HepG2 (cell line): ENCODE measurements around the gene POLH. TPM values are rescaled to one million over a fixed set of nuclear protein-coding genes. Genes with fewer than 3 reads are reported as not detected.

Source experiments
- EP300 ChIP-seq, 3 experiments: sonication (generic) in 1 of 3; formaldehyde crosslinking in 1 of 3; IDR thresholded peaks; 2 replicates each; pipeline versions ENCODE4 v1.5.1 to v1.6.1; 2011 to 2020; ENCODE audit warnings: low read depth in 2 of 3, low read length in 2 of 3, borderline replicate concordance in 1 of 3, improper control_type of control experiment in 1 of 3, mild to moderate bottlenecking in 1 of 3, missing genetic modification reagents in 1 of 3, moderate library complexity in 1 of 3
- HMGA1 ChIP-seq: sonication (generic); formaldehyde crosslinking; conservative IDR thresholded peaks from 2 replicates; pipeline ENCODE4 v1.4.0; 2020; ENCODE audit warnings: missing genetic modification reagents
- SIX1 ChIP-seq: sonication (generic); formaldehyde crosslinking; IDR thresholded peaks from 2 replicates; pipeline ENCODE4 v1.4.0; 2020; ENCODE audit warnings: missing genetic modification reagents, borderline replicate concordance
- ZFP41 ChIP-seq: sonication (generic); formaldehyde crosslinking; IDR thresholded peaks from 2 replicates; pipeline ENCODE4 v1.4.0; 2020; ENCODE audit warnings: mild to moderate bottlenecking, missing genetic modification reagents, borderline replicate concordance
- ZKSCAN1 ChIP-seq: fragments of 150-350 bp; IDR thresholded peaks from 2 replicates; pipeline ENCODE4 v1.6.1; 2014; ENCODE audit warnings: low read length
- polyA plus RNA-seq, 8 experiments: library from polyadenylated mRNA; depleted of rRNA in 3 of 8; stranded (reverse) in 7 of 8; unstranded in 1 of 8; fragments of >200 nt; fragmentation: Illumina TruSeq in 4 of 8; extraction: Trizol in 4 of 8; gene quantifications; 2 replicates each; pipeline versions ENCODE4 v1.2.1 to v1.2.3, GENCODE V29; 2011 to 2016; ENCODE audit warnings: low read depth in 4 of 8, missing spikeins in 1 of 8, mixed read lengths in 1 of 8; ENCODE audit not compliant: insufficient read depth in 1 of 8
- total RNA-seq, 5 experiments: library from RNA; depleted of rRNA; stranded (reverse); fragments of >200 nt; fragmentation: Illumina TruSeq; extraction: Trizol; gene quantifications; 2 replicates each; pipeline ENCODE4 v1.2.3, GENCODE V29; 2016; ENCODE audit warnings: low read depth in 1 of 5
- TF ChIP-seq, protein P1 (sequence below), 2 experiments: fragments of 450-650 bp in 1 of 2; sonication (generic) in 1 of 2; formaldehyde crosslinking in 1 of 2; IDR thresholded peaks; 2 replicates each; pipeline versions ENCODE4 v1.6.1 to v1.8.0; 2016 to 2022; ENCODE audit warnings: antibody characterized with exemption in 1 of 2, mild to moderate bottlenecking in 1 of 2, missing genetic modification reagents in 1 of 2

POLH gene
- total and polyA plus RNA-seq, 2 of the 13 experiments (the other 11 are each of a cell fraction or from before 2014, with no cell fraction given) = 11.6 to 25.0 TPM

DNA sequence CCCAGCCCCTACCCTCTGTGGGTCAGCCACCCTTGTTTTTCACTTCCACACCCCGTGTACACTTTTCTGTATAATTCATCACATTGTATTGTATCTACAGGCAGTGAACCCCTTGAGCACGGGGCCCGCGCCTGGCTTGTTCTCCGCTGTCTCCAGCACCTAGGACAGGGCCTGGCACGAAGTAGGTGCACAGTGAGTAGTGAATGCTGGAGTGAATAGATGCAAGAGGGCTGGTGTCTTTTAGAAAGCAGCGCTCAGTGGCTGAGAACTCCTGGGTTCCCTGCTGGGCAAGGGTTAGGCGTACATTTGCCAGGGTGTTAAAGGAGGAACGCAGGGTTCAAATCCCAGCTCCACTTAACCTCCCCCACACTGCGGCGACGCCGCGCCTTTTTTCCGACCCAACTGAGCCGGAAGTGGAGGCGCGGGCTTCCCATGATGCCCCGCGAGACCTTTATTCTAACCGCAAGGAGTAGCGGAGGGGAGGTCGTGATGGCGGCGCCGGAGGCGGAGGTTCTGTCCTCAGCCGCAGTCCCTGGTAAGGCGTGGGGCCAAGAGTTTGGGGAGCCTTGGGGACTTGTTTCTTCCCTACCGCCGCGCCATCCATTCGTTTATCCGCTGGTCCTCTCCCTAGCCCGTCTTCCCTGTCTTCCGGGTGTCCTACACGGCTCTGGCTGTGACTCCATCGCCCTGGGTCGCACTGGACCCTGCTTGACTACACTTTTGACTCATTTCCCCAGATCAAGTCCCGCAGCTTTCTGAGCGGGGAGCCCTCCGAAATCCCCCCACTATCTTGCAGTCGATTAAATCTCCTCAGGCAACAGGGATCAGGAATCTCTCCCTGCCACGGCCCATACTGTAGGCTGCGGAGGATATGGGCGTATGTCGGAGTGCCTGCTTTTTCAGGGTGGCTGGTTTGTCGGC lies 59.7 kb downstream of the POLH start, which contains the start of gene MAD2L1BP (continued):
- TF ChIP-seq, protein P1, sequence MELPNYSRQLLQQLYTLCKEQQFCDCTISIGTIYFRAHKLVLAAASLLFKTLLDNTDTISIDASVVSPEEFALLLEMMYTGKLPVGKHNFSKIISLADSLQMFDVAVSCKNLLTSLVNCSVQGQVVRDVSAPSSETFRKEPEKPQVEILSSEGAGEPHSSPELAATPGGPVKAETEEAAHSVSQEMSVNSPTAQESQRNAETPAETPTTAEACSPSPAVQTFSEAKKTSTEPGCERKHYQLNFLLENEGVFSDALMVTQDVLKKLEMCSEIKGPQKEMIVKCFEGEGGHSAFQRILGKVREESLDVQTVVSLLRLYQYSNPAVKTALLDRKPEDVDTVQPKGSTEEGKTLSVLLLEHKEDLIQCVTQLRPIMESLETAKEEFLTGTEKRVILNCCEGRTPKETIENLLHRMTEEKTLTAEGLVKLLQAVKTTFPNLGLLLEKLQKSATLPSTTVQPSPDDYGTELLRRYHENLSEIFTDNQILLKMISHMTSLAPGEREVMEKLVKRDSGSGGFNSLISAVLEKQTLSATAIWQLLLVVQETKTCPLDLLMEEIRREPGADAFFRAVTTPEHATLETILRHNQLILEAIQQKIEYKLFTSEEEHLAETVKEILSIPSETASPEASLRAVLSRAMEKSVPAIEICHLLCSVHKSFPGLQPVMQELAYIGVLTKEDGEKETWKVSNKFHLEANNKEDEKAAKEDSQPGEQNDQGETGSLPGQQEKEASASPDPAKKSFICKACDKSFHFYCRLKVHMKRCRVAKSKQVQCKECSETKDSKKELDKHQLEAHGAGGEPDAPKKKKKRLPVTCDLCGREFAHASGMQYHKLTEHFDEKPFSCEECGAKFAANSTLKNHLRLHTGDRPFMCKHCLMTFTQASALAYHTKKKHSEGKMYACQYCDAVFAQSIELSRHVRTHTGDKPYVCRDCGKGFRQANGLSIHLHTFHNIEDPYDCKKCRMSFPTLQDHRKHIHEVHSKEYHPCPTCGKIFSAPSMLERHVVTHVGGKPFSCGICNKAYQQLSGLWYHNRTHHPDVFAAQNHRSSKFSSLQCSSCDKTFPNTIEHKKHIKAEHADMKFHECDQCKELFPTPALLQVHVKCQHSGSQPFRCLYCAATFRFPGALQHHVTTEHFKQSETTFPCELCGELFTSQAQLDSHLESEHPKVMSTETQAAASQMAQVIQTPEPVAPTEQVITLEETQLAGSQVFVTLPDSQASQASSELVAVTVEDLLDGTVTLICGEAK (IDR thresholded peaks at IDR 0.05) = no peak
- TF ChIP-seq, protein P1 (CRISPR knock-in tag; IDR thresholded peaks at IDR 0.05) = peak; percentile 91
- TF ChIP-seq ZKSCAN1 (peak; percentile 77), HMGA1 (CRISPR knock-in tag) (no peak), ZFP41 (CRISPR knock-in tag) (0 out of 2 replicates have a peak, but pooled peaks have one; percentile 91), EP300 (IDR thresholded peaks at IDR 0.05; ENCODE audit: low read depth in 2 of 2, low read length in 2 of 2) (peak in 1 of 2 experiments; percentile 67; a peak in 2 of 4 replicates), EP300 (CRISPR knock-in tag; IDR thresholded peaks at IDR 0.05; ENCODE audit: borderline replicate concordance) (peak; percentile 15; the same call in 1 of the 2 replicates), SIX1 (CRISPR knock-in tag) (peak; percentile 51; the same call in 1 of the 2 replicates)
- TF ChIP-seq, all 625 proteins: peak for 354
